Measurements from ENCODE around the gene KRT5. TPM values are rescaled to one million over a fixed set of nuclear protein-coding genes. Genes with fewer than 3 reads are reported as not detected.
"Not testable (repeated sequence)": the region's sequence is repeated elsewhere in the genome, so short reads cannot be mapped to it uniquely, and the experiment has no call there.

The KRT5 gene
- total RNA-seq, 1 donor from 2014 or later, result not detected

GRCh38 chr12:52494100-52494499, 26.1 kb downstream of the KRT5 start:
- Mint-ChIP-seq H3K4me3 (no peak overlapping the region), H3K36me3 (ENCODE audit: low read depth) (no peaks in the 10 kb centered on the region), H3K27ac (no peak overlapping the region), H3K27me3 (ENCODE audit: insufficient read depth) (peaks cover 8% of the 10 kb centered on the region), H3K4me1 (ENCODE audit: low read depth) (no peaks in the 10 kb centered on the region), H3K9me3 (no peaks in the 10 kb centered on the region)
- intact Hi-C loops (cut with micrococcal nuclease), result no loop called here
- DNase-seq (ENCODE audit: low spot score), result no peak

GRCh38 chr12:52493172-52493571, 27.0 kb downstream of the KRT5 start, which contains the start of gene KRT6A:
KRT6A (minus strand) TSS chr12:52493257; CDS start chr12:52493188, 69 bp downstream.
- Mint-ChIP-seq H3K4me1 (ENCODE audit: low read depth) (no peaks in the 10 kb centered on the region), H3K36me3 (ENCODE audit: low read depth) (no peaks in the 10 kb centered on the region), H3K4me3 (no peak within 1 kb of the TSS), H3K9me3 (no peaks in the 10 kb centered on the region), H3K27ac (no peak within 1 kb of the TSS), H3K27me3 (ENCODE audit: insufficient read depth) (peaks cover 8% of the 10 kb centered on the region)
- intact Hi-C loops (cut with micrococcal nuclease), result no loop called here
- DNase-seq (ENCODE audit: low spot score), result no peak

- H3K36me3 Mint-ChIP-seq (ENCODE audit: low read depth); H3K27ac Mint-ChIP-seq; H3K27me3 Mint-ChIP-seq (ENCODE audit: insufficient read depth); H3K9me3 Mint-ChIP-seq; intact Hi-C loops (cut with micrococcal nuclease); H3K4me3 Mint-ChIP-seq; H3K4me1 Mint-ChIP-seq (ENCODE audit: low read depth); DNase-seq (ENCODE audit: low spot score): not testable (repeated sequence)
Measured at GRCh38 chr12:52492405-52492804, 27.8 kb downstream of the KRT5 start.

GRCh38 chr12:52491495-52491894, 28.7 kb downstream of the KRT5 start:
- H3K9me3 Mint-ChIP-seq; intact Hi-C loops (cut with micrococcal nuclease); H3K27ac Mint-ChIP-seq; H3K36me3 Mint-ChIP-seq (ENCODE audit: low read depth); H3K4me1 Mint-ChIP-seq (ENCODE audit: low read depth); DNase-seq (ENCODE audit: low spot score); H3K4me3 Mint-ChIP-seq: not testable (repeated sequence)
- peaks cover 10% of the 10 kb centered on the region for H3K27me3 Mint-ChIP-seq (ENCODE audit: insufficient read depth)

GRCh38 chr12:52488736-52489135, 31.5 kb downstream of the KRT5 start:
- no peak overlapping the region for H3K27ac Mint-ChIP-seq
- H3K4me1 Mint-ChIP-seq (ENCODE audit: low read depth), result no peaks in the 10 kb centered on the region
- DNase-seq (ENCODE audit: low spot score), result no peak
- intact Hi-C loops (cut with micrococcal nuclease), result no loop called here
- H3K27me3 Mint-ChIP-seq (ENCODE audit: insufficient read depth), result peaks cover 27% of the 10 kb centered on the region
- no peaks in the 10 kb centered on the region for H3K36me3 Mint-ChIP-seq (ENCODE audit: low read depth)
- H3K4me3 Mint-ChIP-seq, result no peak overlapping the region
- H3K9me3 Mint-ChIP-seq, result no peaks in the 10 kb centered on the region

- H3K9me3 Mint-ChIP-seq; H3K4me1 Mint-ChIP-seq (ENCODE audit: low read depth): not testable (repeated sequence)
Measured at GRCh38 chr12:52487744-52488443, 32.3 kb downstream of the KRT5 start.

GRCh38 chr12:52487211-52487610, 33.0 kb downstream of the KRT5 start:
- Mint-ChIP-seq H3K27me3 (ENCODE audit: insufficient read depth) (peaks cover 36% of the 10 kb centered on the region), H3K4me1 (ENCODE audit: low read depth) (no peaks in the 10 kb centered on the region), H3K4me3 (no peak overlapping the region), H3K27ac (no peak overlapping the region), H3K36me3 (ENCODE audit: low read depth) (no peaks in the 10 kb centered on the region), H3K9me3 (no peaks in the 10 kb centered on the region)
- intact Hi-C loops (cut with micrococcal nuclease), result no loop called here
- DNase-seq (ENCODE audit: low spot score), result no peak

More at GRCh38 chr12:52487744-52488443, 32.3 kb downstream of the KRT5 start:
- H3K36me3 Mint-ChIP-seq (ENCODE audit: low read depth); DNase-seq (ENCODE audit: low spot score); H3K4me3 Mint-ChIP-seq; H3K27ac Mint-ChIP-seq; intact Hi-C loops (cut with micrococcal nuclease): not testable (repeated sequence)
- peaks cover 33% of the 10 kb centered on the region for H3K27me3 Mint-ChIP-seq (ENCODE audit: insufficient read depth)

- DNase-seq (ENCODE audit: low spot score), result no peak
- intact Hi-C loops (cut with micrococcal nuclease), result no loop called here
- peaks cover 39% of the 10 kb centered on the region for H3K27me3 Mint-ChIP-seq (ENCODE audit: insufficient read depth)
Measured at GRCh38 chr12:52486166-52487105, 33.8 kb downstream of the KRT5 start.

GRCh38 chr12:52480073-52480472, 40.1 kb downstream of the KRT5 start:
- DNase-seq (ENCODE audit: low spot score), result no peak
- H3K4me1 Mint-ChIP-seq (ENCODE audit: low read depth), result no peaks in the 10 kb centered on the region
- H3K27ac Mint-ChIP-seq, result no peak overlapping the region
- peaks cover 10% of the 10 kb centered on the region for H3K9me3 Mint-ChIP-seq
- intact Hi-C loops (cut with micrococcal nuclease), result no loop called here
- peaks cover 28% of the 10 kb centered on the region for H3K27me3 Mint-ChIP-seq (ENCODE audit: insufficient read depth)
- H3K4me3 Mint-ChIP-seq, result no peak overlapping the region
- H3K36me3 Mint-ChIP-seq (ENCODE audit: low read depth), result no peaks in the 10 kb centered on the region

More at GRCh38 chr12:52486166-52487105, 33.8 kb downstream of the KRT5 start:
- Mint-ChIP-seq H3K4me1 (ENCODE audit: low read depth) (no peaks in the 10 kb centered on the region), H3K9me3 (no peaks in the 10 kb centered on the region), H3K27ac (no peak overlapping the region), H3K4me3 (no peak overlapping the region), H3K36me3 (ENCODE audit: low read depth) (no peaks in the 10 kb centered on the region)

- H3K27ac Mint-ChIP-seq, result no peak overlapping the region
- peaks cover 10% of the 10 kb centered on the region for H3K9me3 Mint-ChIP-seq
- DNase-seq (ENCODE audit: low spot score), result no peak
- no peaks in the 10 kb centered on the region for H3K4me1 Mint-ChIP-seq (ENCODE audit: low read depth)
- H3K27me3 Mint-ChIP-seq (ENCODE audit: insufficient read depth), result peaks cover 11% of the 10 kb centered on the region
- H3K4me3 Mint-ChIP-seq, result no peak overlapping the region
- no peaks in the 10 kb centered on the region for H3K36me3 Mint-ChIP-seq (ENCODE audit: low read depth)
- intact Hi-C loops (cut with micrococcal nuclease), result no loop called here
Measured at GRCh38 chr12:52477651-52478050, 42.5 kb downstream of the KRT5 start.

GRCh38 chr12:52474212-52474611, 46.0 kb downstream of the KRT5 start:
- Mint-ChIP-seq H3K9me3 (peaks cover 4% of the 10 kb centered on the region), H3K27me3 (ENCODE audit: insufficient read depth) (peaks cover 4% of the 10 kb centered on the region), H3K27ac (no peak overlapping the region), H3K4me3 (no peak overlapping the region), H3K4me1 (ENCODE audit: low read depth) (no peaks in the 10 kb centered on the region), H3K36me3 (ENCODE audit: low read depth) (no peaks in the 10 kb centered on the region)
- intact Hi-C loops (cut with micrococcal nuclease), result no loop called here
- no peak for DNase-seq (ENCODE audit: low spot score)

- Mint-ChIP-seq H3K36me3 (ENCODE audit: low read depth) (no peaks in the 10 kb centered on the region), H3K4me3 (no peak within 1 kb of the TSS), H3K27me3 (ENCODE audit: insufficient read depth) (peaks cover 4% of the 10 kb centered on the region), H3K4me1 (ENCODE audit: low read depth) (no peaks in the 10 kb centered on the region), H3K9me3 (no peaks in the 10 kb centered on the region), H3K27ac (no peak within 1 kb of the TSS)
- intact Hi-C loops (cut with micrococcal nuclease), result no loop called here
- DNase-seq (ENCODE audit: low spot score), result no peak
Measured at GRCh38 chr12:52473768-52474167, 46.4 kb downstream of the KRT5 start, which contains the start of gene KRT6C. KRT6C (minus strand) TSS chr12:52473805; CDS start chr12:52473737, 68 bp downstream.

GRCh38 chr12:52469853-52470252, 50.3 kb downstream of the KRT5 start:
- intact Hi-C loops (cut with micrococcal nuclease), result no loop called here
- H3K27me3 Mint-ChIP-seq (ENCODE audit: insufficient read depth), result peaks cover 7% of the 10 kb centered on the region
- no peak overlapping the region for H3K4me3 Mint-ChIP-seq
- H3K27ac Mint-ChIP-seq, result no peak overlapping the region
- H3K9me3 Mint-ChIP-seq, result no peaks in the 10 kb centered on the region
- no peak for DNase-seq (ENCODE audit: low spot score)
- no peaks in the 10 kb centered on the region for H3K4me1 Mint-ChIP-seq (ENCODE audit: low read depth)
- no peaks in the 10 kb centered on the region for H3K36me3 Mint-ChIP-seq (ENCODE audit: low read depth)

Measured in activated T-helper 1 cell treated with anti-CD3 and anti-CD28 coated beads, Interleukin-12 subunit alpha, Interleukin-12 subunit beta, Interleukin-2, Interleukin-4 antibody, amounts not matched to agents 30 ng/mL and 10 ng/mL and 1 ng/mL, durations not matched to agents 14 hours and 24 hours and 36 hours (primary cell).